Activated CD8-positive, alpha-beta memory T cell treated with anti-CD3 and anti-CD28 coated beads, Interleukin-2, amount 50 U/mL, for 48 hours (primary cell): ENCODE measurements around the gene OPN1MW.
"Not testable (repeated sequence)": the region's sequence is repeated elsewhere in the genome, so short reads cannot be mapped to it uniquely, and the experiment has no call there.

Experiments used
- DNase-seq: peaks from one replicate; pipeline ENCODE4 v3.0.0-alpha.2; 2020

Gene OPN1MW

GRCh38 chrX:154182296-154182695, at the start of gene OPN1MW:
Gene OPN1MW (plus strand): TSS chrX:154182596. CDS start chrX:154182678, 82 bp downstream.
- not testable (repeated sequence) for DNase-seq

- no peak for DNase-seq
These were observed 46.8 kb upstream of the OPN1MW start for GRCh38 chrX:154135458-154136229.

- peak; percentile 85 for DNase-seq
These were observed 45.7 kb upstream of the OPN1MW start for GRCh38 chrX:154136627-154137161.

GRCh38 chrX:154138857-154139256, 43.5 kb upstream of the OPN1MW start:
- DNase-seq = no peak

- DNase-seq = no peak
These were observed 42.2 kb upstream of the OPN1MW start for GRCh38 chrX:154140206-154140605.

- DNase-seq = no peak
These were observed 41.7 kb upstream of the OPN1MW start for GRCh38 chrX:154140742-154141141.

- no peak for DNase-seq
These were observed 40.0 kb upstream of the OPN1MW start for GRCh38 chrX:154142386-154142785.

GRCh38 chrX:154142950-154143745, 39.2 kb upstream of the OPN1MW start:
- DNase-seq = peak; percentile 17

- DNase-seq = not testable (repeated sequence)
These were observed 38.4 kb upstream of the OPN1MW start, which contains the start of gene OPN1LW for GRCh38 chrX:154144010-154144409. Gene OPN1LW (plus strand): TSS chrX:154144243. CDS start chrX:154144284, 41 bp downstream.

- not testable (repeated sequence) for DNase-seq
These were observed 31.4 kb upstream of the OPN1MW start for GRCh38 chrX:154151030-154151429.

- DNase-seq = not testable (repeated sequence)
These were observed 26.2 kb upstream of the OPN1MW start for GRCh38 chrX:154156221-154156620.

GRCh38 chrX:154157207-154157606, 25.2 kb upstream of the OPN1MW start:
- not testable (repeated sequence) for DNase-seq

- DNase-seq = not testable (repeated sequence)
These were observed 23.1 kb upstream of the OPN1MW start for GRCh38 chrX:154159345-154159744.

GRCh38 chrX:154164902-154165301, 17.5 kb upstream of the OPN1MW start:
- DNase-seq = not testable (repeated sequence)

- DNase-seq = not testable (repeated sequence)
These were observed 14.0 kb upstream of the OPN1MW start for GRCh38 chrX:154168384-154168783.

- DNase-seq = not testable (repeated sequence)
These were observed 9.9 kb upstream of the OPN1MW start for GRCh38 chrX:154172535-154172943.

GRCh38 chrX:154174356-154174755, 8.0 kb upstream of the OPN1MW start:
- DNase-seq = not testable (repeated sequence)

GRCh38 chrX:154183794-154184193, 1.4 kb downstream of the OPN1MW start:
- not testable (repeated sequence) for DNase-seq

- DNase-seq = not testable (repeated sequence)
These were observed 10.4 kb downstream of the OPN1MW start for GRCh38 chrX:154192846-154193245.

GRCh38 chrX:154194316-154194715, 11.9 kb downstream of the OPN1MW start:
- DNase-seq = not testable (repeated sequence)

GRCh38 chrX:154196466-154196865, 14.1 kb downstream of the OPN1MW start:
- DNase-seq = not testable (repeated sequence)

- not testable (repeated sequence) for DNase-seq
These were observed 27.4 kb downstream of the OPN1MW start for GRCh38 chrX:154209670-154210418.

- DNase-seq = not testable (repeated sequence)
These were observed 28.7 kb downstream of the OPN1MW start for GRCh38 chrX:154211057-154211456.
